ENCODE results near the gene NEU1.
A peak's percentile ranks its signal among the peaks of the same experiment; 100 is the strongest.
"Not testable (repeated sequence)": the region's sequence is repeated elsewhere in the genome, so short reads cannot be mapped to it uniquely, and the experiment has no call there.

The NEU1 gene

GRCh38 chr6:31874084-31874670 lies 11.6 kb upstream of the NEU1 start:
- no peak for DNase-seq

- DNase-seq = no peak
These were observed 8.5 kb upstream of the NEU1 start for GRCh38 chr6:31871046-31871659.

- no peak for DNase-seq
These were observed 7.8 kb upstream of the NEU1 start for GRCh38 chr6:31870385-31870921.

GRCh38 chr6:31869343-31869742 lies 6.7 kb upstream of the NEU1 start:
- peak in 1 of 4 experiments; percentile 15 for DNase-seq

GRCh38 chr6:31868658-31868971 lies 6.0 kb upstream of the NEU1 start:
- not testable (repeated sequence) for DNase-seq

GRCh38 chr6:31865205-31866118 lies 2.8 kb upstream of the NEU1 start:
- peak in 1 of 4 experiments; percentile 11 for DNase-seq

- DNase-seq = no peak
These were observed 2.2 kb upstream of the NEU1 start for GRCh38 chr6:31864818-31865204.

- DNase-seq = not testable (repeated sequence)
These were observed 1.5 kb upstream of the NEU1 start for GRCh38 chr6:31864123-31864562.

GRCh38 chr6:31861919-31862343 lies 690 bp downstream of the NEU1 start:
- DNase-seq = peak in 1 of 4 experiments; percentile 23

- DNase-seq = no peak
These were observed 1.5 kb downstream of the NEU1 start for GRCh38 chr6:31861150-31861549.

GRCh38 chr6:31860349-31860748 lies 2.3 kb downstream of the NEU1 start:
- DNase-seq = no peak

- no peak for DNase-seq
These were observed 2.7 kb downstream of the NEU1 start for GRCh38 chr6:31859923-31860322.

GRCh38 chr6:31858707-31859106 lies 3.9 kb downstream of the NEU1 start:
- DNase-seq = no peak

GRCh38 chr6:31857774-31858173 lies 4.8 kb downstream of the NEU1 start:
- DNase-seq = not testable (repeated sequence)

GRCh38 chr6:31851980-31852718 lies 10.5 kb downstream of the NEU1 start:
- DNase-seq = not testable (repeated sequence)

GRCh38 chr6:31851485-31851832 lies 11.2 kb downstream of the NEU1 start:
- no peak for DNase-seq

GRCh38 chr6:31850765-31851484 lies 11.7 kb downstream of the NEU1 start:
- no peak for DNase-seq

GRCh38 chr6:31847276-31847978 lies 15.2 kb downstream of the NEU1 start:
- no peak for DNase-seq

- DNase-seq = no peak
These were observed 18.1 kb downstream of the NEU1 start for GRCh38 chr6:31844507-31844906.

GRCh38 chr6:31842053-31842452 lies 20.6 kb downstream of the NEU1 start:
- DNase-seq = no peak

- DNase-seq = not testable (repeated sequence)
These were observed 22.9 kb downstream of the NEU1 start for GRCh38 chr6:31839779-31840126.

GRCh38 chr6:31838968-31839367 lies 23.7 kb downstream of the NEU1 start:
- DNase-seq = no peak
